ENCODE data around the gene MYCBPAP. TPM values are rescaled to one million over a fixed set of nuclear protein-coding genes. Genes with fewer than 3 reads are reported as not detected.
A peak's percentile ranks its signal among the peaks of the same experiment; 100 is the strongest.

The MYCBPAP gene
- polyA plus RNA-seq, 2 donors, result 0.05 to 0.22 TPM

GRCh38 chr17:50547736-50548083, 39.5 kb downstream of the MYCBPAP start:
- peak overlapping the region; percentile 56 to 67 for H3K4me3 ChIP-seq (ENCODE audit: low read depth in 1 of 2, low read length in 2 of 2)
- H3K27me3 ChIP-seq (ENCODE audit: control insufficient read depth in 1 of 2, insufficient read depth in 2 of 2, low read length in 2 of 2), result no peaks in the 10 kb centered on the region
- no peaks in the 10 kb centered on the region for H3K9me3 ChIP-seq (ENCODE audit: control insufficient read depth in 2 of 2, insufficient read depth in 1 of 2, low read depth in 1 of 2, low read length in 1 of 2)
- no peak overlapping the region for H3K27ac ChIP-seq (ENCODE audit: low read depth in 2 of 2, low read length in 1 of 2)
- H3K36me3 ChIP-seq (ENCODE audit: control insufficient read depth in 2 of 2, insufficient read depth in 2 of 2, low read length in 1 of 2), result peaks cover 0 to 7% of the 10 kb centered on the region in 2 donors
- WGBS, 2 donors, result 61% methylated on average over 5 of the region's 5 CpGs
- H3K4me1 ChIP-seq (ENCODE audit: control insufficient read depth in 2 of 2, insufficient read depth in 2 of 2, low read length in 1 of 2), result peaks cover 12 to 13% of the 10 kb centered on the region in 2 donors

- WGBS, 2 donors, result 86 to 92% methylated on average over 18 of the region's 18 CpGs
- Histone ChIP-seq H3K27me3 (ENCODE audit: control insufficient read depth in 1 of 2, insufficient read depth in 2 of 2, low read length in 2 of 2) (no peaks in the 10 kb centered on the region), H3K36me3 (ENCODE audit: control insufficient read depth in 2 of 2, insufficient read depth in 2 of 2, low read length in 1 of 2) (peaks cover 0 to 7% of the 10 kb centered on the region in 2 donors), H3K4me1 (ENCODE audit: control insufficient read depth in 2 of 2, insufficient read depth in 2 of 2, low read length in 1 of 2) (peaks cover 7 to 9% of the 10 kb centered on the region in 2 donors), H3K9me3 (ENCODE audit: control insufficient read depth in 2 of 2, insufficient read depth in 1 of 2, low read depth in 1 of 2, low read length in 1 of 2) (no peaks in the 10 kb centered on the region), H3K27ac (ENCODE audit: low read depth in 2 of 2, low read length in 1 of 2) (no peak overlapping the region), H3K4me3 (ENCODE audit: low read depth in 1 of 2, low read length in 2 of 2) (no peak overlapping the region)
Measured at GRCh38 chr17:50548831-50549230, 40.6 kb downstream of the MYCBPAP start.

GRCh38 chr17:50549256-50549941, 41.2 kb downstream of the MYCBPAP start:
- Histone ChIP-seq H3K27ac (ENCODE audit: low read depth in 2 of 2, low read length in 1 of 2) (no peak overlapping the region), H3K36me3 (ENCODE audit: control insufficient read depth in 2 of 2, insufficient read depth in 2 of 2, low read length in 1 of 2) (peaks cover 0 to 9% of the 10 kb centered on the region in 2 donors), H3K4me3 (ENCODE audit: low read depth in 1 of 2, low read length in 2 of 2) (no peak overlapping the region), H3K9me3 (ENCODE audit: control insufficient read depth in 2 of 2, insufficient read depth in 1 of 2, low read depth in 1 of 2, low read length in 1 of 2) (no peaks in the 10 kb centered on the region), H3K27me3 (ENCODE audit: control insufficient read depth in 1 of 2, insufficient read depth in 2 of 2, low read length in 2 of 2) (no peaks in the 10 kb centered on the region), H3K4me1 (ENCODE audit: control insufficient read depth in 2 of 2, insufficient read depth in 2 of 2, low read length in 1 of 2) (peaks cover 7 to 9% of the 10 kb centered on the region in 2 donors)
- 93 to 94% methylated on average over 19 of the region's 19 CpGs for WGBS, 2 donors

GRCh38 chr17:50549969-50550368, 41.7 kb downstream of the MYCBPAP start:
- H3K27me3 ChIP-seq (ENCODE audit: control insufficient read depth in 1 of 2, insufficient read depth in 2 of 2, low read length in 2 of 2), result no peaks in the 10 kb centered on the region
- 92 to 93% methylated on average over 11 of the region's 11 CpGs for WGBS, 2 donors
- no peaks in the 10 kb centered on the region for H3K9me3 ChIP-seq (ENCODE audit: control insufficient read depth in 2 of 2, insufficient read depth in 1 of 2, low read depth in 1 of 2, low read length in 1 of 2)
- no peak overlapping the region for H3K27ac ChIP-seq (ENCODE audit: low read depth in 2 of 2, low read length in 1 of 2)
- H3K36me3 ChIP-seq (ENCODE audit: control insufficient read depth in 2 of 2, insufficient read depth in 2 of 2, low read length in 1 of 2), result peaks cover 0 to 14% of the 10 kb centered on the region in 2 donors
- peaks cover 7 to 9% of the 10 kb centered on the region in 2 donors for H3K4me1 ChIP-seq (ENCODE audit: control insufficient read depth in 2 of 2, insufficient read depth in 2 of 2, low read length in 1 of 2)
- H3K4me3 ChIP-seq (ENCODE audit: low read depth in 1 of 2, low read length in 2 of 2), result no peak overlapping the region

- peaks cover 0 to 17% of the 10 kb centered on the region in 2 donors for H3K36me3 ChIP-seq (ENCODE audit: control insufficient read depth in 2 of 2, insufficient read depth in 2 of 2, low read length in 1 of 2)
- peaks cover 7 to 9% of the 10 kb centered on the region in 2 donors for H3K4me1 ChIP-seq (ENCODE audit: control insufficient read depth in 2 of 2, insufficient read depth in 2 of 2, low read length in 1 of 2)
- WGBS, 2 donors, result 64 to 70% methylated on average over 32 of the region's 32 CpGs
- no peaks in the 10 kb centered on the region for H3K27me3 ChIP-seq (ENCODE audit: control insufficient read depth in 1 of 2, insufficient read depth in 2 of 2, low read length in 2 of 2)
- H3K4me3 ChIP-seq (ENCODE audit: low read depth in 1 of 2, low read length in 2 of 2), result no peak overlapping the region
- H3K9me3 ChIP-seq (ENCODE audit: control insufficient read depth in 2 of 2, insufficient read depth in 1 of 2, low read depth in 1 of 2, low read length in 1 of 2), result no peaks in the 10 kb centered on the region
- no peak overlapping the region for H3K27ac ChIP-seq (ENCODE audit: low read depth in 2 of 2, low read length in 1 of 2)
Measured at GRCh38 chr17:50550661-50551432, 42.6 kb downstream of the MYCBPAP start.

GRCh38 chr17:50551433-50551815, 43.2 kb downstream of the MYCBPAP start:
- Histone ChIP-seq H3K27me3 (ENCODE audit: control insufficient read depth in 1 of 2, insufficient read depth in 2 of 2, low read length in 2 of 2) (no peaks in the 10 kb centered on the region), H3K4me1 (ENCODE audit: control insufficient read depth in 2 of 2, insufficient read depth in 2 of 2, low read length in 1 of 2) (peaks cover 7 to 9% of the 10 kb centered on the region in 2 donors), H3K36me3 (ENCODE audit: control insufficient read depth in 2 of 2, insufficient read depth in 2 of 2, low read length in 1 of 2) (peaks cover 0 to 17% of the 10 kb centered on the region in 2 donors), H3K27ac (ENCODE audit: low read depth in 2 of 2, low read length in 1 of 2) (no peak overlapping the region), H3K9me3 (ENCODE audit: control insufficient read depth in 2 of 2, insufficient read depth in 1 of 2, low read depth in 1 of 2, low read length in 1 of 2) (no peaks in the 10 kb centered on the region), H3K4me3 (ENCODE audit: low read depth in 1 of 2, low read length in 2 of 2) (no peak overlapping the region)
- WGBS, 2 donors, result 94 to 97% methylated on average over 8 of the region's 8 CpGs

GRCh38 chr17:50551884-50552283, 43.6 kb downstream of the MYCBPAP start:
- H3K36me3 ChIP-seq (ENCODE audit: control insufficient read depth in 2 of 2, insufficient read depth in 2 of 2, low read length in 1 of 2), result peaks cover 0 to 17% of the 10 kb centered on the region in 2 donors

GRCh38 chr17:50554201-50554600, 46.0 kb downstream of the MYCBPAP start:
- Histone ChIP-seq H3K4me3 (ENCODE audit: low read depth in 1 of 2, low read length in 2 of 2) (no peak overlapping the region), H3K27me3 (ENCODE audit: control insufficient read depth in 1 of 2, insufficient read depth in 2 of 2, low read length in 2 of 2) (peaks cover 0 to 6% of the 10 kb centered on the region in 2 donors), H3K9me3 (ENCODE audit: control insufficient read depth in 2 of 2, insufficient read depth in 1 of 2, low read depth in 1 of 2, low read length in 1 of 2) (no peaks in the 10 kb centered on the region), H3K4me1 (ENCODE audit: control insufficient read depth in 2 of 2, insufficient read depth in 2 of 2, low read length in 1 of 2) (peaks cover under 1 to 6% of the 10 kb centered on the region in 2 donors), H3K36me3 (ENCODE audit: control insufficient read depth in 2 of 2, insufficient read depth in 2 of 2, low read length in 1 of 2) (peaks cover 0 to 14% of the 10 kb centered on the region in 2 donors), H3K27ac (ENCODE audit: low read depth in 2 of 2, low read length in 1 of 2) (no peak overlapping the region)
- WGBS, 2 donors, result 92 to 94% methylated on average over 17 of the region's 17 CpGs

More at GRCh38 chr17:50551884-50552283, 43.6 kb downstream of the MYCBPAP start:
- Histone ChIP-seq H3K9me3 (ENCODE audit: control insufficient read depth in 2 of 2, insufficient read depth in 1 of 2, low read depth in 1 of 2, low read length in 1 of 2) (no peaks in the 10 kb centered on the region), H3K4me3 (ENCODE audit: low read depth in 1 of 2, low read length in 2 of 2) (no peak overlapping the region), H3K4me1 (ENCODE audit: control insufficient read depth in 2 of 2, insufficient read depth in 2 of 2, low read length in 1 of 2) (peaks cover 7% of the 10 kb centered on the region in 2 donors), H3K27ac (ENCODE audit: low read depth in 2 of 2, low read length in 1 of 2) (no peak overlapping the region), H3K27me3 (ENCODE audit: control insufficient read depth in 1 of 2, insufficient read depth in 2 of 2, low read length in 2 of 2) (no peaks in the 10 kb centered on the region)
- WGBS, 2 donors, result 87 to 92% methylated on average over 12 of the region's 12 CpGs

- peaks cover 0 to 26% of the 10 kb centered on the region in 2 donors for H3K27me3 ChIP-seq (ENCODE audit: control insufficient read depth in 1 of 2, insufficient read depth in 2 of 2, low read length in 2 of 2)
- H3K9me3 ChIP-seq (ENCODE audit: control insufficient read depth in 2 of 2, insufficient read depth in 1 of 2, low read depth in 1 of 2, low read length in 1 of 2), result no peaks in the 10 kb centered on the region
- peaks cover 0 to 9% of the 10 kb centered on the region in 2 donors for H3K36me3 ChIP-seq (ENCODE audit: control insufficient read depth in 2 of 2, insufficient read depth in 2 of 2, low read length in 1 of 2)
- H3K27ac ChIP-seq (ENCODE audit: low read depth in 2 of 2, low read length in 1 of 2), result no peak overlapping the region
- 61 to 68% methylated on average over 4 to 5 of the region's 5 CpGs for WGBS, 2 donors
- H3K4me1 ChIP-seq (ENCODE audit: control insufficient read depth in 2 of 2, insufficient read depth in 2 of 2, low read length in 1 of 2), result peaks cover 12 to 13% of the 10 kb centered on the region in 2 donors
- no peak overlapping the region for H3K4me3 ChIP-seq (ENCODE audit: low read depth in 1 of 2, low read length in 2 of 2)
Measured at GRCh38 chr17:50556803-50557202, 48.6 kb downstream of the MYCBPAP start.
